Neural progenitor cell (in vitro differentiated cells): Measurements from ENCODE around the gene GALNT18.

Source experiments
- CTCF ChIP-seq: fragments of 200-600 bp; sonication (generic); IDR thresholded peaks from 2 replicates; pipeline ENCODE4 v1.5.1; 2017; ENCODE audit warnings: antibody characterized with exemption, mild to moderate bottlenecking
- EZH2 ChIP-seq: fragments of 200-600 bp; sonication (generic); IDR thresholded peaks from 2 replicates; pipeline ENCODE4 v1.6.1; 2017; ENCODE audit warnings: antibody characterized with exemption, mild to moderate bottlenecking, moderate library complexity
- EZH2phosphoT487 ChIP-seq: fragments of 200-600 bp; sonication (generic); IDR thresholded peaks from 2 replicates; pipeline ENCODE4 v1.6.1; 2017; ENCODE audit warnings: antibody characterized with exemption

- TF ChIP-seq CTCF (no peak), EZH2 (no peak), EZH2phosphoT487 (no peak)
Observed at GRCh38 chr11:11622340-11622706, 518 bp upstream of the GALNT18 start.
